GM18499 (cell line): Measurements from ENCODE around the gene CCT7.

ENCODE experiments used
- ATAC-seq: cut with Tn5 transposase; IDR thresholded peaks from one replicate; pipeline ENCODE4 v1.9.1; 2021; ENCODE audit warnings: moderate number of reproducible peaks; ENCODE audit not compliant: insufficient read depth, unreplicated experiment

The CCT7 gene

DNA sequence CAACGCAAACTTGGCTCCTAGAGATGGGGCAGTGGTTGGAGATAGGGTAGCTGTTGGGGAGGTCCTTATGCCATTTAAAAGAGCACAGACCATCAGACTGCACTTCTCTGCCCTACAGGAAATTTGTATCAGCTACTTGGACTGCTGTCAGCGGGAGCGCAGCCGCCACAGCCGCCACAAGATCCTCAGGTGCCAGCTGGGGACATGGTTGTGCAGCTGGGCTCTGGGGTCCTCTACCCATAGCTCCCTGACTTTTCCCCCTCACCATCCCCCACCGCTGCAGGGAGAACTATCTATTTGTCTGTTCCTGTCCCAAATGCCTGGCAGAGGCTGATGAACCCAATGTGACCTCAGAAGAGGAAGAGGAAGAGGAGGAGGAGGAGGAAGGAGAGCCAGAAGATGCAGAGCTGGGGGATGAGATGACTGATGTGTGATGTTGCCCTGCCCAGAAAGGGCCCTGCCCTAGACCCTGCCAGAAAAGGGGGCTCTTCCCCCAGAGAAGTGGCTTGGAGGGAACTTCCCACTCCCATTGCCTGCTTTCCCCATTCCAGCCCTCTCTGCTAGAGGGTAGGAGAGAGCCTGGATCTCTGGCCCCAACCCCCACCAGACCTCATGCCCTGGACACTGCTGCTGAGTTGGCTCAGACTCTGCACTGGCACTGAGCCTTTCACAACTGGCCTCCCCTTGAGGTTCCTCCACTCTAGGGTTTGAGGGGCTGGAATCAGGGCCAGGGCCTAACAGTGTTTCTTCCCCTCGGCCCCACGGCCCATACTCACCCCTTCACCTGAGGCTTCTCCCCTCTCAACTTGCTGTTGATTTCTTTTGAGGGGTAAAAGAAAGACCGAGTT lies 8.4 kb upstream of the CCT7 start:
- no peak for ATAC-seq

- no peak for ATAC-seq
Measured at GRCh38 chr2:73227086-73227485, 7.0 kb upstream of the CCT7 start.

DNA sequence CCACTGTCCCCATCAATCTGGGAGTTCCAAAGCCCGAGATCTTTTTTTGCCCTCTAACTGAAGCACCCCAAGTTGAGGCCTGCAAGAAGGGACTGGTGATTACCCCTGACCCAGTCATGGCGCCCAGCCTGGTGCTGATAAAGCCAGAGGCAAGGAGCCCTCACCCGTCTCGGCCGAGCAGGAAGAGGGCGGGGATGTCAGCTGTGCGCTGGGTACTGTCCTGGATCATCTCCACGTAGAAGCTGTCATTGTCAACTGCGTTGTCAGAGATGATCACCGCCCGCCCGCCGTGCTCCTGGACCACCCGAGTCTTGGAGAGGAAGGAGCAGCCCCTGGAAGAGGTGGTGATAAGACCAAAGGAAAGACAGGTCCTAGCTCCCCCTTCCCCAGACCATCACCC lies 5.5 kb upstream of the CCT7 start:
- no peak for ATAC-seq

DNA sequence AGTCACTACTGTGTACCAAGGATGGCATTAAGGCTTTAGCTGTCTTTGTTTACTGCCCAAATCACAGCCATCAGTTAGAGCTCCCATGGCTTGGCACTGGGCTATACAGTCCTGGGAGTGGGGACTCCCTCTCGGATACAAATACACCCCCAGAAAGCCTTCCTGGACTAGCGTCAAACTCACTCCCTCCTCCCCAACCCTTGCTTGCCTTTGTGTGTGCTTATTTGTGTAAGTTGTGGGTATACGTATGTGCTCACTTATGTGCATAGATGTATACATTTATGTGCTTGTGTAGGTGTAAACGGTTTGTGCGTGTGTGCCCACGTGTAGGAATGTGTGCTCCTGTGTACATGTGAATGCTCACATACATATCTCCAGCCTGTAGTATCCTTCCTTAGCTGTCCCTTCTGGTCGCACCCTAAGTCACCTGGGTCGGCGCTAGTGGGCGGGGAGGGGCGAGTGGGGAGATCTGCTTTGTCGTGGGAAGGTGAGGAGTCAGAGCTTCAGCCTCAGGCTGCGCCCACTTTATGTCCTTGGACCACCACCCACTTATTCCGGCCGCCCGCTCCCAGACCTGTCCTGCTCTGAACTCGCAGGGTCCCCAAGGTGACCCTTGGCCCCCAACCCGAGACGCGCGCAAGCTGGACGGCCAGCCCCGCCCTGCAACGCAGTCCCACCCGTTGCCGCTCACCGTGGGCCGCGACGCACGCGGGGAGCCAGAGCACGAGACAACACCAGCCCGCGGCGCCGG lies 1.5 kb upstream of the CCT7 start:
- no peak for ATAC-seq

GRCh38 chr2:73233154-73233931 lies 765 bp upstream of the CCT7 start, which contains the start of gene PRADC1:
PRADC1 (minus strand) TSS chr2:73233239; CDS start chr2:73233160, 79 bp downstream.
- ATAC-seq = peak; percentile 88

DNA sequence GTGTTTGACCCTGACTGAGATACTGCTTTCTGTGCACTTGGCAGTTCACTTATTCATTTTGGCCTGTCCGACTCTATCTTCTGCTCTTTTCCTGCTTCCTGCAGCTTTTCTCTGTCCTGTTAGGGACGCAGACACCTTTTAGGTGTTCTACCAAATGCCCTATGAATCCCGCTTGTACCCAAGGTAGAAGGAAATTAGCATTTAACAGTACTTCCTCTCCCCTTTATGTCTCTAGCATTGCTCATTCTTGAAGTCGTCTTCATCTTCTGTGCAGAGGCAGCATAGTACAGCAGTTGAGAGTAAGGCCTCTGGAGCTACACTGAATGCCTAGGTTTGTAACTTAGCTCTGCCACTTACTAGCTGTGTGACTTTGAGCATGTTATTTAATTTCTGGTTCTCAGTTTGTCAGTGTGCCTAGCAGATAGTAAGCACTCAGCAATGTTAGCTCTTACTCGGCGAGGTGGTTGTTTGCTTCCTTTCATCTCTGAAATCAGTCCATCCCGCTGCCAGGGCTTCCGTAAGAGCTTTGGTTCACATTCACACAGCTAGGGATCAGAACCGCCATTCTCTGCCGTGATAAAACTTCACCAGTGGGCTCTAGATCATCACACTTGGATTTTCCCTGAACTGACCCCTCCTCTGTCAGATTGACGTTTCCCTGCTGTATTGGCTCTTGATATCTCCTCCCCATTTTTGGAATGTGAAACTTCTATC lies 1.4 kb downstream of the CCT7 start:
- no peak for ATAC-seq

DNA sequence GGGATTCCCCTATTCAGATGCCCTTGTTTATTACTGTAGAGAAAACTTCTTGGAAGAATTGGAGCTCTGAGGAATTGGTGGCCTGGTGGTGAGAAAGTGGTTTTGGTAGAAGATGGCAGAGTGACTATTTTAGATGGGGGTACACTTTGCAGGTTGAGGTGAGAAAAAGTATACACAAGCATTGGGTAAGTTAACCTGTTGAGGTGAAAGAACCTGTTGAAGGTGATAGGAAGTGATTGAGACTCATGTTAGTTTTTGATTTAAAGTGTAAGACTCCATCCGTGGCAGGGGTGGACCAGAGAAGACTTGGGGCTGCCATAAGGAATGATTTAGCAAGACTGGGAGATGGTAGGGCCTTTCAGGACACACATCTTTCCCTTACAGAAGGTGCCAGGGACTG lies 3.1 kb downstream of the CCT7 start:
- no peak for ATAC-seq

GRCh38 chr2:73238149-73238548 lies 4.0 kb downstream of the CCT7 start:
- ATAC-seq = no peak

DNA sequence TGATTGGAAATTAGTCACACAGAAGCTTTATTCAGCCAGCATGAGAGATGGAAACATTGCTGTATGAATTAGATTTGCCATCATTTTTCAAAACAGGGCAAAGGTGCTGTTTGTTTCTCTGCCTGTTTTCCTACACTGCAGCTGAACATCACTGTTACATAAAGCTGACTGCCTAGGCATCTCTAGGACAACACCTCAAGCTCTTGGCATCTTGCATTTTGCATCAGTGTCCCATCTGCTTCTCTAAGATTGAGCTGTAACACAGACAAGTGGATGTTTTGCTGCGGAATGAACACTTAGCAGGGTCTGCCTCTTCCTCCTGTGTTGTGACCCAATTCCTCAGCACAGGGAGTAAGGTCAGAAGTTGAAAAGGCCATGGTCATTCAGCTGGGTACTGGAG lies 4.9 kb downstream of the CCT7 start:
- no peak for ATAC-seq

DNA sequence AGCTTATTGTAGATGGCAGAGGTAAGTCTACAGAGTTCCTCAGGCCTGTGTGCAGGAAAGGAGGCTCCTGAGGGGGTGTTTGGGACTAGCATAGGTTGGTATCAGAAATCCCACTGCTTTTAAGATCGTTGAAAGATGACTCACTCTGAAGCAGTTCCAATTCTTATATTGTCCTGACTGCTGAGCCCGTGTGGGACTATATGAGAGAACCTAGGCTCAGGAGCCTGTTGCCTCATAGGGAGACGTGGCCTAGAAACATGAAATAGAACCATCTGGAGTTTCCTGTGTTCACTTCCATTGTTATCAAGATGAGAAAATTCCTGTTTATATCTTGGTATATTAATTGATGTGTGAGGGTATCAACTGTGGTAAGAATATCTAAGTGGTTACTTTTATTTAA lies 5.7 kb downstream of the CCT7 start:
- ATAC-seq = no peak

DNA sequence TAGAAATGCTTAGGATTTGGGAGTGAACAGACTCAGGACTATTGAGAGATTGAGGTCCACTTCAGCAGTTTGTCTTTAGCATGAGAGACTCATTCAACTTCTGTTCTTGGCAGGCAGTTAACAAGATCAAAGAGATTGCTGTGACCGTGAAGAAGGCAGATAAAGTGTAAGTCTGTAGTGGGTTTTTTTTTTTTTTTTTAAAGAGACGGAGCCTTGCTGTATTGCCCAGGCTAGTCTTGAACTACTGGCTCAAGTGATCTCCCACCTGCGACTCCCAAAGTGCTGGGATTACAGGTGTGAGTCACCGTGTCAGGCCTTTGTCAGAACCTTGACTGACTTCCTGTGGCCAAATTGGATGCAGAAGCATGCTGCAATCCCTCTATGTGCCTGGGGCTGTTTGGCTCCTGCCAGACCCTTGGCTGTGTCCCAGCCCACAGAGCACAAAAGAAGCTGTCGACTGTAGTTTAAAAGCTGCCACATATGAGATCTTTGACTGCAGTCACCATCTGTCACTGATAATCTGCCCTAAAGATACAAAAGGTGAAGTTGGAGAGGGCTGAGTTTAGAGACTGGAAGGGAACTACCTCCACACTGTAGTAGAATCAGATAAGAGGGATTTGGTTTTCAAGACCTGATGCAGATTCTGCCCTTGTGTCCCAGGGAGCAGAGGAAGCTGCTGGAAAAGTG lies 9.9 kb downstream of the CCT7 start:
- ATAC-seq = no peak

DNA sequence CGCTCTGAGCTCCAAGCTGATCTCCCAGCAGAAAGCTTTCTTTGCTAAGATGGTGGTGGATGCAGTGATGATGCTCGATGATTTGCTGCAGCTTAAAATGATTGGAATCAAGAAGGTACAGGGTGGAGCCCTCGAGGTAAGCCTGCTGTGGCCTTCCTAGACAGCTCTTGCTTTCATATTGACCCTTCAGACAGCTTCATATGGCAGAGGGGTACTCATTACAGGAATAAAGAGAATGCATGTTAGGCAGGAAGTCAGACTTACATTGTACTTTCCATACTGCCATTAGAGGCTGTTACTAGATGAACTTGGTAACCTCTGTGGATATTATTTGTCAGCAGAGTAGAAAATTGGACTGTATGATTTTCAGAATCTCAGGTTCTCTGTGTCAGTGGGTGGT lies 10.5 kb downstream of the CCT7 start:
- no peak for ATAC-seq

DNA sequence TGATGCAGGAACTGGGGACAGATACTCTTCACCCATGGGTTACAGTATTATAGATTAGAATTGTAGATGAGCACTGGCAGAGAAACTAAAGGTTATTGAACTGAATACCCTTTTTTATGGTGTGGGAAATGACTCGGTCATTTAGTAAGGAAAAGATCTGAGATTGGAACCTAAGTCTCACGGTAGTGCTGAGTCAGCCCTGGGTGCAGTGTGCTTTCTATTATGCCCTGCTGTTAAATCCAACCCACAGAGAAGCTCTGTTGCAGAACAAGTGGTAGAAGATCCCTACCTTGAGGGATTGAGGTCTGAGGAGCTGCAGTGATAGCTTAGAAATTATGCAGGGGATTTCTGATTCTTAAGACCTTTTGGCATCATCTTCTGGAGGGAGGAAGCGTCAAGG lies 12.7 kb downstream of the CCT7 start:
- no peak for ATAC-seq

GRCh38 chr2:73249636-73250035 lies 15.5 kb downstream of the CCT7 start:
- no peak for ATAC-seq

- ATAC-seq = no peak
Measured at GRCh38 chr2:73250872-73251846, 17.1 kb downstream of the CCT7 start.

- no peak for ATAC-seq
Measured at GRCh38 chr2:73252238-73253027, 18.3 kb downstream of the CCT7 start.

DNA sequence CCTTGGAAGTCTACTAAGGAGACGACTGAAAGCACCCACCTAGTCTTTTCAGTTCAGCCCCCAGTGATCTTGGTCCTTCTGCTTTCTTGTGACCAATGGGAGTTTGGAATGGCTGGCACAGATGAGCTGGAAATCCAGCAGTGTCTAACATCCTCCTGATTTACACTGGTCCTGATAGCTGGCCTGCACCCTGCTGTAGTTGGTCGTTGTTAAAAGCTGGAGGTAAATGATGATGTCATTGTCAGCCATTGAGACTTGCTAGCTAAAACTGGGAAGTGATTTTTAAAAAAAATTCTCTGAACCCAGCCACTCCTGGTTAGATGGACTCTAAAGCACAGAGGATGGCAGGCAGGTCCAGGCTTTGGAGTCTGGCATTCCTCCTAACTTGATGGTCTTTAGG lies 19.3 kb downstream of the CCT7 start:
- ATAC-seq = no peak

DNA sequence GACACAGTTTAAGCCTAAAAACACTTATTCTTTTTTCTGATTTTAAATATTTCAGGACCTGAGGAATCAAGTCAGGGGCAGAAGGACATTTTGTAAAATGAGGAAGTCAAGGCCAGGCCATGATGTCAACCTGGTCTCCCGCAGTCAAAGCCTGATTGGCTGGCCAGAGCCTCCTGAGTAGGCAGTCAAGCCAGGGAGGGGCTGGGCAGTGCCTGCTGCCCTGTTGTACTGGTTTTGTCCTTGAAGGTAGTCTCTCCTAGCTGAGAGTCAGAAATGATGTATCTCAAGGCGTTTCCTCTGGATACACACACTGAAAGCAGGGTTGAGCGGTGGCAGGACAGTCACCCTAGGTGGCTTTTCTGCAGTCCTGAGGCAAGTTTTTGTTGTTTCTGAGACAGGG lies 19.8 kb downstream of the CCT7 start:
- ATAC-seq = no peak
